Gastrocnemius medialis (tissue), 4 donors: ENCODE results near the gene PCSK5.

Experiments used
- POLR2A ChIP-seq, 2 donors: fragments of 450-650 bp; IDR thresholded peaks; one replicate each; pipeline ENCODE4 v1.6.1; 2017; ENCODE audit warnings: antibody characterized with exemption in 2 of 2, mild to moderate bottlenecking in 2 of 2, moderate library complexity in 2 of 2
- TF ChIP-seq, protein P1 (sequence below), 5 experiments: fragments of 450-650 bp in 3 of 5; fragments of 200-600 bp in 2 of 5; sonication (generic) in 2 of 5; IDR thresholded peaks in 4 of 5; conservative IDR thresholded peaks in 1 of 5; 1 replicate in 4 of 5; 2 replicates in 1 of 5; pipeline ENCODE4 v1.5.1; 2016 to 2019; ENCODE audit warnings: antibody characterized with exemption in 5 of 5, mild to moderate bottlenecking in 3 of 5, moderate library complexity in 3 of 5

DNA sequence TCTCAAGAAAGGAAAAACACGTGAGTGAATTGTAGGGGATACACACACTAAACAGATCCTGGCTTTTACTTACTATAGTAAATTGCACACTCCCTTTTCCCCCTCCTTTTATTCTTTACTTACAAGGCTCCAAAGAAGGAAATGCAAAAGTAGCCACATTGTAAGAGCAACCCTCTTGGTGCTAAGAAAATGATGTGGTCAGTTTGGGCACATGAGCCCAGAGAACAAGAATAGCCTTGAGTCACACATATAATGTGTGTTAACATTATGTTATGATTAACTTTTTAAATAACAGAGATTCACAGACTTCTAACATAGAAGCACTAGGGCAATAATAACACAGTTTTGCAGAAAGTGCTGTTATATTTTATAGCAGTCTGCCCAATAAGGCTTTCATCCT lies 48.5 kb downstream of the PCSK5 start:
- TF ChIP-seq, protein P1, sequence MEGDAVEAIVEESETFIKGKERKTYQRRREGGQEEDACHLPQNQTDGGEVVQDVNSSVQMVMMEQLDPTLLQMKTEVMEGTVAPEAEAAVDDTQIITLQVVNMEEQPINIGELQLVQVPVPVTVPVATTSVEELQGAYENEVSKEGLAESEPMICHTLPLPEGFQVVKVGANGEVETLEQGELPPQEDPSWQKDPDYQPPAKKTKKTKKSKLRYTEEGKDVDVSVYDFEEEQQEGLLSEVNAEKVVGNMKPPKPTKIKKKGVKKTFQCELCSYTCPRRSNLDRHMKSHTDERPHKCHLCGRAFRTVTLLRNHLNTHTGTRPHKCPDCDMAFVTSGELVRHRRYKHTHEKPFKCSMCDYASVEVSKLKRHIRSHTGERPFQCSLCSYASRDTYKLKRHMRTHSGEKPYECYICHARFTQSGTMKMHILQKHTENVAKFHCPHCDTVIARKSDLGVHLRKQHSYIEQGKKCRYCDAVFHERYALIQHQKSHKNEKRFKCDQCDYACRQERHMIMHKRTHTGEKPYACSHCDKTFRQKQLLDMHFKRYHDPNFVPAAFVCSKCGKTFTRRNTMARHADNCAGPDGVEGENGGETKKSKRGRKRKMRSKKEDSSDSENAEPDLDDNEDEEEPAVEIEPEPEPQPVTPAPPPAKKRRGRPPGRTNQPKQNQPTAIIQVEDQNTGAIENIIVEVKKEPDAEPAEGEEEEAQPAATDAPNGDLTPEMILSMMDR (IDR thresholded peaks at IDR 0.05 in 4 of 5, conservative IDR thresholded peaks at IDR 0.05 in 1 of 5), result no peak
- no peak for TF ChIP-seq POLR2A (IDR thresholded peaks at IDR 0.05)
